ENCODE measurements around the gene ZBP1.
A peak's percentile ranks its signal among the peaks of the same experiment; 100 is the strongest.

DNA sequence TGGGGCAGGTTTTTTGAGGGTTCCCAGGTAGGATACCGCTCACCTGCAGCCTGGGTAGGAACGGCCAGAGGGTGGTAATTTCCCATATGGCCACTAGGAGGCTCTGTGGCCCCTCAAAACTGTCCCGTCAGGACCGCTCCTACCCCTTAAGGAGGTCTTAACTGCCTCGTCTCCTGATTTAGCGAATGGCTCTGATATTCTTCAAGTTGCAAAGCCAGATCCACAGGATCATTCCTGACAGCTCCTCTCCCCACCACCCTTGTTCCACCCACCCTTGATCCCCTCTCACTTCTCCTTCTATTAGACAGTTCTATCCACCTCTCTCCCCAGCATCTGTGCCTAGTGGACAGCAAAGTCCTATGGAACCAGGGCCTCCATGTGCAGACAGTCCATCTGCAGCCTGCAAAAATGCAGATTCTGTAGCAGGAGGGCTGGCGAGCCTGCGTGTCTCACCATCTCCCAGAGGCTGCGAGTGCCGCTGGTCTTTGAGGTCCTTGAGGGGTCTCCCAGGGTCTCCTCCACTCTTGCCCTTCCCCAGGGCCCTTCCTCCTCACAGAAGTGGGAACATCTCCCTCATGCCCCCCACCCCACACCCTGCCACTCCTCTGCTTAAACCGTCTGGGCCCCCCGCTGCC, 34.3 kb upstream of the ZBP1 start:
- TF ChIP-seq GABPA (IDR thresholded peaks at IDR 0.05; ENCODE audit: low read depth) (no peak), ZNF217 (IDR thresholded peaks at IDR 0.05) (no peak), CTCF (IDR thresholded peaks at IDR 0.05 in 2 of 3, conservative IDR thresholded peaks at IDR 0.05 in 1 of 3; ENCODE audit: control insufficient read depth in 2 of 3, extremely low read depth in 1 of 3, insufficient read depth in 1 of 3, low read depth in 3 of 3, low read length in 3 of 3) (peak; percentile 88 to 96 (median 94)), EP300 (IDR thresholded peaks at IDR 0.05; ENCODE audit: borderline replicate concordance in 1 of 2, control insufficient read depth in 1 of 2, low read depth in 2 of 2, low read length in 2 of 2) (no peak), POLR2A (IDR thresholded peaks at IDR 0.05; ENCODE audit: low read depth, low read length) (no peak), YY1 (IDR thresholded peaks at IDR 0.05; ENCODE audit: low read depth, low read length) (peak; percentile 63; the same call in 1 of the 2 replicates)
- TF ChIP-seq, protein P1, sequence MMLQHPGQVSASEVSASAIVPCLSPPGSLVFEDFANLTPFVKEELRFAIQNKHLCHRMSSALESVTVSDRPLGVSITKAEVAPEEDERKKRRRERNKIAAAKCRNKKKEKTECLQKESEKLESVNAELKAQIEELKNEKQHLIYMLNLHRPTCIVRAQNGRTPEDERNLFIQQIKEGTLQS (IDR thresholded peaks at IDR 0.05; ENCODE audit: borderline replicate concordance, extremely low read depth, low read depth, low read length): no peak
